Transverse colon (tissue), 3 donors: ENCODE data around the gene MXD4.

Experiments used
- POLR2A ChIP-seq: fragments of 450-650 bp; IDR thresholded peaks from one replicate; pipeline ENCODE4 v1.6.1; 2016; ENCODE audit warnings: antibody characterized with exemption, mild to moderate bottlenecking, moderate library complexity
- POLR2AphosphoS5 ChIP-seq, 3 donors: sonication (generic); formaldehyde crosslinking; IDR thresholded peaks; one replicate each; pipeline ENCODE4 v1.6.1; 2016; ENCODE audit warnings: antibody characterized with exemption in 3 of 3

DNA sequence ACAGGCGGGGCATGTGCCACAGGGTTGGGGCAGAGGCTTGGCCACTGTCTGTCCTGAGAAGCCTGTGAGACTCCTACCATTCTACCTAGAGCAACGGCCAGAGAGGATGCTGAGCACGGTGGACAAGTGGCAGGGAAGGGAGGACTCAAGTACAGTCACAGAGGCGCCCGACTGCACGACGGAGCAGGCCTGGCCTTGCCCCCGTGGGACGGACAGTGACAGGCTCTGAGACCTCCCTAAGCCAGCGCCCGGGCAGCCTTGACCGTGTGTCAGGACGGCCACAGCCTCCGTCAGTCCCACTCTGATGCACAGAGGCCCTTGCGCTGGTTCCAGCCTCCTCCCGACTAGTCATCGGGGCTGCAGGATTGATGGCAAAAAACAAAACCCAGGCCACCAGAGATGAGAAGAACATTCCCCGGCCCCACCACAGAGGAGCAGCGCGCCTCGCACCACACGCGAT lies 36.7 kb upstream of the MXD4 start:
- TF ChIP-seq POLR2A (no peak), POLR2AphosphoS5 (IDR thresholded peaks at IDR 0.05) (no peak)
